Ovary (tissue), 3 donors: Measurements from ENCODE around the gene TCEAL6.

ENCODE experiments used
- EP300 ChIP-seq: sonication (generic); formaldehyde crosslinking; IDR thresholded peaks from one replicate; pipeline ENCODE4 v1.6.1; 2017; ENCODE audit warnings: antibody characterized with exemption
- POLR2A ChIP-seq: fragments of 450-650 bp; IDR thresholded peaks from one replicate; pipeline ENCODE4 v1.6.1; 2017; ENCODE audit warnings: antibody characterized with exemption, mild to moderate bottlenecking, moderate library complexity
- TF ChIP-seq, protein P1 (sequence below), 3 donors: fragments of 450-650 bp in 2 of 3; fragments of 200-600 bp in 1 of 3; IDR thresholded peaks; one replicate each; pipeline versions ENCODE4 v1.5.1 to v1.8.0; 2016 to 2022; ENCODE audit warnings: antibody characterized with exemption in 3 of 3, mild to moderate bottlenecking in 1 of 3
- donor health status: DM: no; HTN: no; CAD: no.

DNA sequence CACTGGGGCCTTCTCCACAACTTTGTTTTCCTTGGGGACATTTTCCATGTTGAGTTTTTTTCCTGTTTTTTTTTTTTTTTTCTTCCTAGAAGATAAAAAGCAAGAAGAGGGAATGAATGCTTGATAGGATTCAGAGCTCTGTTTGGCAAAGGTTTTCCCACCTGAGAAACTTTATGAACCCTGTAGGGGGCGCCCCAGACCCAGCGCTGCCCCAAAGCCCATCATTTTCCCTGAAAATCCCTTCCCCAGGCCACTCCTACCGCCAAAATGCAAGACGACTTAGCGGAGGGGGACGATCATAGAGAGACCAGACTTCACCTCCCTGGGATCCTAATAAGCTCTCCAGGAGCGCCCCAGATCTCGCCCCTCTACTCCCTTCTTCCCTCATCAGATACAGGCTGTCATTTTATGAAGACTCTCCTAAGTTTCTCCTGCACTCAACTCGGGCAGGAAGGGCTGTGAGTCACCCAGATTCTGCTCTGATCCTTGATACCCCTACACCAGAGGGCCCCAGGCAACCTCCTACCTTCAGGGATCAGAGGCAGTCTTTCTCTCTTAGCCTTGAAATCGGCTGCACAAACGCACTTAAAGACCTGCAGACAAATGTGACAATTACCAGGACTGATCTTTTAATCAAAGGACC lies 12.1 kb upstream of the TCEAL6 start:
- TF ChIP-seq EP300 = no peak
- TF ChIP-seq, protein P1, sequence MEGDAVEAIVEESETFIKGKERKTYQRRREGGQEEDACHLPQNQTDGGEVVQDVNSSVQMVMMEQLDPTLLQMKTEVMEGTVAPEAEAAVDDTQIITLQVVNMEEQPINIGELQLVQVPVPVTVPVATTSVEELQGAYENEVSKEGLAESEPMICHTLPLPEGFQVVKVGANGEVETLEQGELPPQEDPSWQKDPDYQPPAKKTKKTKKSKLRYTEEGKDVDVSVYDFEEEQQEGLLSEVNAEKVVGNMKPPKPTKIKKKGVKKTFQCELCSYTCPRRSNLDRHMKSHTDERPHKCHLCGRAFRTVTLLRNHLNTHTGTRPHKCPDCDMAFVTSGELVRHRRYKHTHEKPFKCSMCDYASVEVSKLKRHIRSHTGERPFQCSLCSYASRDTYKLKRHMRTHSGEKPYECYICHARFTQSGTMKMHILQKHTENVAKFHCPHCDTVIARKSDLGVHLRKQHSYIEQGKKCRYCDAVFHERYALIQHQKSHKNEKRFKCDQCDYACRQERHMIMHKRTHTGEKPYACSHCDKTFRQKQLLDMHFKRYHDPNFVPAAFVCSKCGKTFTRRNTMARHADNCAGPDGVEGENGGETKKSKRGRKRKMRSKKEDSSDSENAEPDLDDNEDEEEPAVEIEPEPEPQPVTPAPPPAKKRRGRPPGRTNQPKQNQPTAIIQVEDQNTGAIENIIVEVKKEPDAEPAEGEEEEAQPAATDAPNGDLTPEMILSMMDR (IDR thresholded peaks at IDR 0.05) = no peak
- no peak for TF ChIP-seq POLR2A
